Measurements from ENCODE around the gene NCAPG2. TPM values are rescaled to one million over a fixed set of nuclear protein-coding genes. Genes with fewer than 3 reads are reported as not detected.
A peak's percentile ranks its signal among the peaks of the same experiment; 100 is the strongest.

Gene NCAPG2
- total and polyA plus RNA-seq, 2 of the 13 experiments (the other 11 are each of a cell fraction or from before 2014, with no cell fraction given): 15.1 to 30.7 TPM

DNA sequence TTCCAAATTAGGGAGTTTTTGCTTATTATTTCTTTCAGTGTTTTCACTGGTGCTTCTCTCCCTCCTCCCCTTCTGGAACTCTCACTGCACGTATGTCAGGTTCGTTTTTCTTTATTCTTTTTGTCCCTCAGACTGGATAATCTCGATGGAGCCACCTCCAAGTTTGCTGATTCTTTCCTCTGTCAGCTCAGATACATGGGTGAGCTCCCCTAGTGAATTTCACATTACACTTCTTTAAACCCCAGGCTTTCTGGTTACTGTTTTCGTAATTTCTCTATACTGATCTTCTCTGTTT lies 20.8 kb upstream of the NCAPG2 start (continued):
- TF ChIP-seq, protein P1, sequence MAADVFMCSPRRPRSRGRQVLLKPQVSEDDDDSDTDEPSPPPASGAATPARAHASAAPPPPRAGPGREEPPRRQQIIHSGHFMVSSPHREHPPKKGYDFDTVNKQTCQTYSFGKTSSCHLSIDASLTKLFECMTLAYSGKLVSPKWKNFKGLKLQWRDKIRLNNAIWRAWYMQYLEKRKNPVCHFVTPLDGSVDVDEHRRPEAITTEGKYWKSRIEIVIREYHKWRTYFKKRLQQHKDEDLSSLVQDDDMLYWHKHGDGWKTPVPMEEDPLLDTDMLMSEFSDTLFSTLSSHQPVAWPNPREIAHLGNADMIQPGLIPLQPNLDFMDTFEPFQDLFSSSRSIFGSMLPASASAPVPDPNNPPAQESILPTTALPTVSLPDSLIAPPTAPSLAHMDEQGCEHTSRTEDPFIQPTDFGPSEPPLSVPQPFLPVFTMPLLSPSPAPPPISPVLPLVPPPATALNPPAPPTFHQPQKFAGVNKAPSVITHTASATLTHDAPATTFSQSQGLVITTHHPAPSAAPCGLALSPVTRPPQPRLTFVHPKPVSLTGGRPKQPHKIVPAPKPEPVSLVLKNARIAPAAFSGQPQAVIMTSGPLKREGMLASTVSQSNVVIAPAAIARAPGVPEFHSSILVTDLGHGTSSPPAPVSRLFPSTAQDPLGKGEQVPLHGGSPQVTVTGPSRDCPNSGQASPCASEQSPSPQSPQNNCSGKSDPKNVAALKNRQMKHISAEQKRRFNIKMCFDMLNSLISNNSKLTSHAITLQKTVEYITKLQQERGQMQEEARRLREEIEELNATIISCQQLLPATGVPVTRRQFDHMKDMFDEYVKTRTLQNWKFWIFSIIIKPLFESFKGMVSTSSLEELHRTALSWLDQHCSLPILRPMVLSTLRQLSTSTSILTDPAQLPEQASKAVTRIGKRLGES (CRISPR knock-in tag; IDR thresholded peaks at IDR 0.05; ENCODE audit: borderline replicate concordance): no peak
- TF ChIP-seq ZNF816 (CRISPR knock-in tag; IDR thresholded peaks at IDR 0.05; ENCODE audit: borderline replicate concordance): no peak

DNA sequence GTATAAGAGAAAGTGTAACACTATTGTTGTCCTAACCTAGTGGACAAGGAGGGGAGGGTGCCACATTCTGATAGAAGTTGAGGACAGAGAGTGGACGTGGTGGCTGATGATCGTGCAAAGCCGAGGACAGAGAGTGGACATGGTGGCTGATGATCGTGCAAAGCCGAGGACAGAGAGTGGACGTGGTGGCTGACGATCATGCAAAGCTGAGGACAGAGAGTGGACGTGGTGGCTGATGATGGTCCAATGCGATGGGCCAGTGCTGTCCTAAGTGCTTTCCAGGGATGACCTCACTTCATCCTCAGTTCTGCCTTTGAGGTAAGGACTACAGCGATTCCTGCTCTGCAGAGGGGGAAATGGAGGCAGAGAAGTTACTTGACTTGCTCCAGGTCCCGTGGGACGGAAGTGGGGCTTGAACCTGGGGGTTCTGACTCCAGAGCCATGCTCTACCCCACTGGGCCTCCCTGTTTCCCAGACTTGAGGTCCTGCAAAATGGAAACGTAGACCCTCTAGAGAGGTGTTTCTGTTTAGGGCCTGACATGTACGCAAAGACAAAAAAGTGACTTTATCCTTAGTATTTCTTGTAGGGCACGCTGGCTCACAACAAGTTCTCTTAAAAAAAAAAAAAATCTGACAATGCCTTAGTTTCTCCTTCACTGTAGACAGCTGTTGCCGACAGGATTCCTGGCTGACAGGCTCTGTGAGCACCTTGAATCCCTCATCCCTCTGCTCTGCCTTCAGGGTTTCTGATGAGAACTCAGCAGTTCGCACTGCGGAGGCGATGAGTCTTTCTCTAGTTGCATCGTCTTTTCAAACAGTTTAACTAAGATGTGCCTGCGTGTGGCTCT lies 20.3 kb upstream of the NCAPG2 start:
- Histone ChIP-seq H3K4me2 (ENCODE audit: low read depth, low read length) (no peak overlapping the region), H3K4me3 (replicated peaks in 1 of 3; ENCODE audit: insufficient read depth in 1 of 3, low read depth in 2 of 3, low read length in 3 of 3) (no peak overlapping the region), H2AFZ (ENCODE audit: low read length) (no peak overlapping the region), H3K9me3 (ENCODE audit: low read length) (no peaks in the 10 kb centered on the region), H3K27me3 (ENCODE audit: control insufficient read depth in 1 of 2, insufficient read depth in 2 of 2, low read length in 2 of 2) (no peaks in the 10 kb centered on the region; a peak in 2 of 5 replicates), H3K79me2 (ENCODE audit: insufficient read depth, low read length) (no peaks in the 10 kb centered on the region), H4K20me1 (ENCODE audit: insufficient read depth, low read length) (no peaks in the 10 kb centered on the region), H3K27ac (ENCODE audit: extremely low read length, insufficient read depth, low read length) (no peak overlapping the region), H3K4me1 (ENCODE audit: insufficient read depth, low read length) (no peaks in the 10 kb centered on the region), H3K9ac (ENCODE audit: insufficient read depth, low read depth, low read length) (no peak overlapping the region), H3K36me3 (replicated peaks in 1 of 2; ENCODE audit: control insufficient read depth in 1 of 2, insufficient read depth in 2 of 2, low read length in 2 of 2) (no peaks in the 10 kb centered on the region)
- POLR2A ChIA-PET: no interaction called here
- BruUV-seq (replicated peaks): no TSS peak
- intact Hi-C loops (cut with micrococcal nuclease; ENCODE audit: unreplicated experiment) (no loop called here), in situ Hi-C loops (cut with HindIII; ENCODE audit: extremely low pct_ligation_motif_present, low pct_unique_long_range_greater_than_20kb) (no loop called here)
- 51% methylated on average over 21 of the region's 21 CpGs for WGBS (ENCODE audit: low lambda C conversion rate)
- DNase-seq (ENCODE audit: low spot score): no peak
- ATAC-seq: peak; percentile 33
- CTCF ChIA-PET (ENCODE audit: low intra/inter-chr PET ratio, low total read pairs): no interaction called here
- FAIRE-seq: no peak
- TF ChIP-seq HDAC2 (CRISPR knock-in tag; IDR thresholded peaks at IDR 0.05) (no peak), ZNF263 (CRISPR knock-in tag; IDR thresholded peaks at IDR 0.05) (0 out of 2 replicates have a peak, but pooled peaks have one; percentile 43), SP2 (CRISPR knock-in tag; IDR thresholded peaks at IDR 0.05) (no peak), ZNF577 (CRISPR knock-in tag; IDR thresholded peaks at IDR 0.05; ENCODE audit: borderline replicate concordance, low read depth) (no peak), ZNF441 (CRISPR knock-in tag; IDR thresholded peaks at IDR 0.05; ENCODE audit: borderline replicate concordance) (no peak)

All from HepG2 (cell line).